Natural killer cell (primary cell): ENCODE measurements around the gene GATA5. TPM values are rescaled to one million over a fixed set of nuclear protein-coding genes. Genes with fewer than 3 reads are reported as not detected.

Experiments
- ATAC-seq, 3 donors: fragments of 150-1000 bp in 2 of 3; fragments of 200-7000 bp in 1 of 3; cut with Tn5 transposase; 1 replicate in 1 of 3; 2 replicates in 2 of 3; pipeline ENCODE4 v1.10.0; 2021; ENCODE audit warnings: mild to moderate bottlenecking in 2 of 3, moderate library complexity in 2 of 3
- DNase-seq, 2 donors: peaks; one replicate each; pipeline versions ENCODE4 v3.0.0 to v3.0.0-alpha.2; 2013 to 2021; ENCODE audit warnings: mixed read lengths in 1 of 2
- H3K27ac ChIP-seq: one replicate; pipeline ENCODE4 v1.5.1; 2013; ENCODE audit warnings: mild to moderate bottlenecking, low read length
- H3K27me3 ChIP-seq: one replicate; pipeline ENCODE4 v1.6.1; 2013; ENCODE audit warnings: low read length; ENCODE audit not compliant: control insufficient read depth, insufficient read depth
- H3K36me3 ChIP-seq: one replicate; pipeline ENCODE4 v1.6.1; 2013; ENCODE audit warnings: low read length; ENCODE audit not compliant: control insufficient read depth, insufficient read depth
- H3K4me1 ChIP-seq: one replicate; pipeline ENCODE4 v1.6.1; 2013; ENCODE audit warnings: low read length; ENCODE audit not compliant: control insufficient read depth, insufficient read depth
- H3K4me3 ChIP-seq: one replicate; pipeline ENCODE4 v1.5.1; 2013; ENCODE audit warnings: low read length
- H3K9me3 ChIP-seq: one replicate; pipeline ENCODE4 v1.6.1; 2013; ENCODE audit warnings: low read length; ENCODE audit not compliant: control insufficient read depth, insufficient read depth
- H3K27ac Mint-ChIP-seq, 2 donors: one replicate each; pipeline ENCODE4 v1.8.0; 2022; ENCODE audit warnings: mild to moderate bottlenecking in 2 of 2, mixed read lengths in 2 of 2, moderate library complexity in 1 of 2
- H3K27me3 Mint-ChIP-seq, 2 donors: one replicate each; pipeline ENCODE4 v1.8.0; 2022; ENCODE audit warnings: low read depth in 2 of 2, mixed read lengths in 2 of 2
- H3K36me3 Mint-ChIP-seq: one replicate; pipeline ENCODE4 v1.8.0; 2022; ENCODE audit warnings: mixed read lengths
- H3K4me1 Mint-ChIP-seq, 2 donors: one replicate each; pipeline ENCODE4 v1.8.0; 2022; ENCODE audit warnings: mixed read lengths in 2 of 2
- H3K4me3 Mint-ChIP-seq: one replicate; pipeline ENCODE4 v1.8.0; 2022; ENCODE audit warnings: mild to moderate bottlenecking, moderate library complexity, mixed read lengths
- H3K9me3 Mint-ChIP-seq, 2 donors: one replicate each; pipeline ENCODE4 v1.8.0; 2022; ENCODE audit warnings: mixed read lengths in 2 of 2
- WGBS: methylation state at CpG from one replicate; pipeline ENCODE4 v1.1.7; 2013; ENCODE audit warnings: missing lambda C conversion rate; ENCODE audit not compliant: insufficient coverage; 5-methylcytosine and 5-hydroxymethylcytosine counted together
- intact Hi-C: fragments of 100-400 bp; cut with micrococcal nuclease; formaldehyde crosslinking; loops from one replicate; pipeline ENCODE4 v1.14.2; 2022
- total RNA-seq, 4 donors: library from RNA; stranded (reverse); fragments of 120-200 nt in 1 of 4; gene quantifications; one replicate each; pipeline versions ENCODE4 v1.2.3 to v1.2.4, GENCODE V29; 2013 to 2022
- TF ChIP-seq, protein P1 (sequence below): fragments of 200-600 bp; IDR thresholded peaks from one replicate; pipeline ENCODE4 v1.8.0; 2022; ENCODE audit warnings: antibody characterized with exemption

GATA5 gene
- total RNA-seq, 3 donors from 2014 or later (not counting 1 experiment from before 2014, with no cell fraction given), result not detected

GRCh38 chr20:62477669-62478455 lies 2.1 kb upstream of the GATA5 start:
- no peaks in the 10 kb centered on the region for H3K9me3 Mint-ChIP-seq
- H3K4me3 Mint-ChIP-seq, result no peak overlapping the region
- H3K27me3 ChIP-seq, result peaks cover 31% of the 10 kb centered on the region
- H3K27ac ChIP-seq, result no peak overlapping the region
- no peak overlapping the region for H3K27ac Mint-ChIP-seq
- H3K4me3 ChIP-seq, result no peak overlapping the region
- intact Hi-C loops, result no loop called here
- H3K36me3 Mint-ChIP-seq, result no peaks in the 10 kb centered on the region
- H3K36me3 ChIP-seq, result no peaks in the 10 kb centered on the region
- TF ChIP-seq, protein P1, sequence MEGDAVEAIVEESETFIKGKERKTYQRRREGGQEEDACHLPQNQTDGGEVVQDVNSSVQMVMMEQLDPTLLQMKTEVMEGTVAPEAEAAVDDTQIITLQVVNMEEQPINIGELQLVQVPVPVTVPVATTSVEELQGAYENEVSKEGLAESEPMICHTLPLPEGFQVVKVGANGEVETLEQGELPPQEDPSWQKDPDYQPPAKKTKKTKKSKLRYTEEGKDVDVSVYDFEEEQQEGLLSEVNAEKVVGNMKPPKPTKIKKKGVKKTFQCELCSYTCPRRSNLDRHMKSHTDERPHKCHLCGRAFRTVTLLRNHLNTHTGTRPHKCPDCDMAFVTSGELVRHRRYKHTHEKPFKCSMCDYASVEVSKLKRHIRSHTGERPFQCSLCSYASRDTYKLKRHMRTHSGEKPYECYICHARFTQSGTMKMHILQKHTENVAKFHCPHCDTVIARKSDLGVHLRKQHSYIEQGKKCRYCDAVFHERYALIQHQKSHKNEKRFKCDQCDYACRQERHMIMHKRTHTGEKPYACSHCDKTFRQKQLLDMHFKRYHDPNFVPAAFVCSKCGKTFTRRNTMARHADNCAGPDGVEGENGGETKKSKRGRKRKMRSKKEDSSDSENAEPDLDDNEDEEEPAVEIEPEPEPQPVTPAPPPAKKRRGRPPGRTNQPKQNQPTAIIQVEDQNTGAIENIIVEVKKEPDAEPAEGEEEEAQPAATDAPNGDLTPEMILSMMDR, result no peak
- DNase-seq (no peak), ATAC-seq (no peak)
- H3K27me3 Mint-ChIP-seq, result peaks cover 41 to 43% of the 10 kb centered on the region in 2 donors
- no peaks in the 10 kb centered on the region for H3K9me3 ChIP-seq
- 23% methylated on average over 37 of the region's 37 CpGs for WGBS
- H3K4me1 Mint-ChIP-seq, result peaks cover 2 to 14% of the 10 kb centered on the region in 2 donors
- H3K4me1 ChIP-seq, result peaks cover 13% of the 10 kb centered on the region

- DNase-seq, result no peak
- intact Hi-C loops, result no loop called here
- H3K4me3 ChIP-seq, result no peak overlapping the region
- Mint-ChIP-seq H3K9me3 (no peaks in the 10 kb centered on the region), H3K36me3 (no peaks in the 10 kb centered on the region), H3K27me3 (peaks cover 45% of the 10 kb centered on the region in 2 donors), H3K4me1 (peaks cover 0 to 7% of the 10 kb centered on the region in 2 donors), H3K27ac (no peak overlapping the region), H3K4me3 (no peak overlapping the region)
- peaks cover 22% of the 10 kb centered on the region for H3K27me3 ChIP-seq
- H3K4me1 ChIP-seq, result peaks cover 8% of the 10 kb centered on the region
- WGBS, result 4% methylated on average over 82 of the region's 82 CpGs
- H3K27ac ChIP-seq, result no peak overlapping the region
- no peaks in the 10 kb centered on the region for H3K9me3 ChIP-seq
- H3K36me3 ChIP-seq, result no peaks in the 10 kb centered on the region
- no peak for ATAC-seq
- TF ChIP-seq, protein P1, result no peak
Measured at GRCh38 chr20:62476056-62476838, 452 bp upstream of the GATA5 start.

DNA sequence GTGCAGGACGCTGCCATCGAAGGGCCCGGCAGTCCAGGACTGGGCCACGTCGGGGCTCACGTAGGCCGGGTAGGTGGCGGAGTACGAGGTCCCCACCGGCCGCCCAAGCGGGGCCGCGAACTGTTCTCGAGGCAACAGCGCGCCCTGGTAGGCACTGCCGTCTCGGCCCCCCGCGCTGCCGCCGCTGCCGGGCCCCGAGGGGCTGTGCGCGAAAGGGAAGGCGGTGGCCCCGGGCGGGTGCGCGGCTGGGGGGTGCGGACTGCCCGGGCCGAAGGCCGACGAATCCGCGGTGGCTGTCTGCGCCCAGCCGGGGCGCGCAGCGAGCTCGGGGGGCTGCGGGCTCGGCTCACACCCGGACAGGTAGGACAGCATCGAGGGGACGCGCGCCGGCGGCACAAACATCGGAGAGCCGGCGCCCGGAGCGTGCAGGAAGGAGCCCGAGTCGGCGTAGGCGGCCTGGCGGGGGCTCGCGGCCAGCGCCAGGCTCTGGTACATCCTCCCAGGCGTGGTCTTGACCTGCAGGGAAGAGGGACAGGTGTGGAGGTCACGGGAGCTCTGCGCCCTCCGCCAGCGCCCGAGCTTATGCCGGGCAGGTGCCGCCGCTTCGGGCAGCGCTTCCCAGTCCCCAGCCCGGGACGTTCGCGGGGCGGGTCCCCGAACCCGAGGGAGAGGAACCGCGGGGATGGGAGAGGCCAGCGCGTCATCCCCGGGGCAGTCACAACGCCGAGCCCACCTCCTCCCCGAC lies 596 bp downstream of the GATA5 start:
- DNase-seq, result no peak
- Histone ChIP-seq H3K4me3 (no peak overlapping the region), H3K4me1 (peaks cover 3% of the 10 kb centered on the region), H3K27me3 (peaks cover 17% of the 10 kb centered on the region), H3K9me3 (no peaks in the 10 kb centered on the region), H3K36me3 (no peaks in the 10 kb centered on the region), H3K27ac (no peak overlapping the region)
- no peak overlapping the region for H3K4me3 Mint-ChIP-seq
- no peak for ATAC-seq
- TF ChIP-seq, protein P1, result no peak
- H3K27ac Mint-ChIP-seq, result no peak overlapping the region
- 6% methylated on average over 93 of the region's 93 CpGs for WGBS
- peaks cover 0 to 7% of the 10 kb centered on the region in 2 donors for H3K4me1 Mint-ChIP-seq
- no peaks in the 10 kb centered on the region for H3K9me3 Mint-ChIP-seq
- no peaks in the 10 kb centered on the region for H3K36me3 Mint-ChIP-seq
- intact Hi-C loops, result no loop called here
- peaks cover 46 to 47% of the 10 kb centered on the region in 2 donors for H3K27me3 Mint-ChIP-seq
